Stimulated activated CD4-positive, alpha-beta T cell treated with anti-CD3 and anti-CD28 coated beads, Interleukin-4, amount 100 ng/mL, for 4 hours (primary cell): ENCODE data around the gene PCDHGC4.

Experiments
- DNase-seq, 2 experiments: peaks; one replicate each; pipeline ENCODE4 v3.0.0-alpha.2; 2020

PCDHGC4 gene

DNA sequence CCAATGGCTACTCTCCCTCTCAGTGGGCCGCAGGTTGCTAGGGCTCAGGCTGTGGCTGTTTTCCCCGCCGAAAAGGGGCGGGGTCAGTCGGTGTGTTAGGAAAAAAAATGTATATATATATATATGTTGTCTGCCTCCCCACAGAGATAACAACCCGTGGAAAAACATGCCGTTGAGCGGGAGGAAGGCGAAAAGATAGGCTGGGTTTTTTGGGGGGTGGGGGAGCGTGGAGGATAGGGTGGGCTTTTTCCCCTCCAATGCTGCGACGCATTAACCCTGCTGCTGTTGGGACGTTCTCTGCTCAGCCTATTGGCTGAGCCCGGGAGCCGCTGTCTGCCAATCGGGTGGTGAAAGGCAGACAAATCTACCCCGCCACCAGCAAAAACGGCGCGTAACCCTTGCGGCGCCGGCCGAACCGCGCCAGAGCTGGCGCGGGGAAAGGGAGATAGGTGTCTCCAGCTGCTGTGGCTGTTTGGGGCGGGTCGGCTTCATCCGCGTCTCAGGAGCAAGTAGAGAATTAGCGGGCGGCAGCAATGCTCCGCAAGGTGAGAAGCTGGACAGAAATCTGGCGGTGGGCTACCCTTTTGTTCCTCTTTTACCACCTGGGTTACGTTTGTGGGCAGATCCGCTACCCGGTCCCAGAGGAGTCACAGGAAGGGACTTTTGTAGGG is at the start of gene PCDHGC4:
Gene PCDHGC4 (plus strand): TSS at position 390 of the 671 bp plus-strand sequence. CDS start 144 bp downstream, at position 534.
- DNase-seq = no peak

DNA sequence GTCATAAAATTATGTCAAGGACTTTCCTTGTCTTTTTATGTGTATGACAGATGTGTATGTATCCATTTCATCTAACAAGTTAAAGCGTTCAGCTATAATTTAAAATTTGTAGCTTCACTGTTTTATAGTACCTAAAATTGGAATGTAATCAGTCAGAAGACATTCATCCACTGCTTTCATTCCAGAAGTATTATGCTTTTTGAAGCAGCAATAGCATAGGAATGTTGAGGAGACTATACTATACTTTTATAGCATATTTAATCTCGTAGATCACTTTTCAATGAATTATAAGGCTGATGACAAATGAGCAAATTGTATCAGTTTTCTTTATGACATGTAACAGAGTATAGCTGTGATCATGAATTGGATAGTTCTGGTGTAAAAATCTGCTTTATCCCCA is 47.6 kb upstream of the PCDHGC4 start:
- DNase-seq = no peak

DNA sequence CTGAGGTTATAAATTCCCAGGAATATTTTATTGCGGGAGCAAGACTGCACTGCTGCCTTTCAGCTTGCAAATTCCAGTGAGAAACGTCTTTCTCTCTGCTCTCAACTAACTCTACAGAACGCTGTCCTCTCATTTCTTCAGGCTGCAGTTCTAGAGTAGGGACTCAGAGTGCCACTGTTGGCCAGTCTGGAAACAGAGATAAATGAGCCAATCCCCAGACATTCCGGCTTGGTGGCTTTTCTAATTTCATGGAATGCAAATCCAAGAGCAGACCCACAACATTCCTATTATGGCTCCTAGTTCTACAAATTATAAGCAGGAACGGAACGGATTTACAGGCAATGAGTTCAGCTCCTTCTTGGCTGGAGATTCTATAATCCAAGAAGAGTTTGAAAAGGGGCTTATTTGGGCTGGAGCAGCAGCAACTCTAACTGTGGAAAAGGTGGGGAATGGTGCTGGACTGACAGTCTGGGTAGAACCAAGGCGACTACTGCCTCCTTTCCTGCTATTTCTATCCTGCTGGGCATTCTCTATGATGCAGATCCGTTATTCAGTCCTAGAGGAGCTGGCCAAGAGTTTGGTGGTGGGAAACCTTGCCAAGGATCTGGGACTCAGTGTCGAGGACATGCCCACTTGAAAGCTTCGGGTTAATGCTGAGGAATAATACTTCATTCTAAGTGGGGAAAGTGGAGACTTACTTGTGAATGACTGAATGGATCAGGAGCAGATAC is 45.3 kb upstream of the PCDHGC4 start:
- DNase-seq = no peak

DNA sequence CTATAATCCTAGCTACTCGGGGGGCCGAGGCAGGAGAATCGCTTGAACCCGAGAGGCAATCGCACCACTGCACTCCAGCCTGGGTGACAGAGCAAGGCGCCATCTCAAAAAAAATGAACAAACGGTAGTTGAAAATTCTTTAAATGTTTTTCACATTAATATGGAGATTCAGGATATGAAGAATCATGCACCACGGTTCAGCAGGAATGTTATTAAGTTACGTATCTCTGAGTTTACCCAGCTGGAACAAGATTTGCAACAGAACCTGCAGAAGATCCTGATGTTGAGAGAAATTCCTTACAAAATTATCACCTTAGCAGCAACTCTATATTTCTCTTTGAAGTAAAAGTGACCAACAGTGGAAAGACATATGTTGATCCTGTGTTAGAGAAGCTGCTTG is 44.5 kb upstream of the PCDHGC4 start:
- no peak for DNase-seq

DNA sequence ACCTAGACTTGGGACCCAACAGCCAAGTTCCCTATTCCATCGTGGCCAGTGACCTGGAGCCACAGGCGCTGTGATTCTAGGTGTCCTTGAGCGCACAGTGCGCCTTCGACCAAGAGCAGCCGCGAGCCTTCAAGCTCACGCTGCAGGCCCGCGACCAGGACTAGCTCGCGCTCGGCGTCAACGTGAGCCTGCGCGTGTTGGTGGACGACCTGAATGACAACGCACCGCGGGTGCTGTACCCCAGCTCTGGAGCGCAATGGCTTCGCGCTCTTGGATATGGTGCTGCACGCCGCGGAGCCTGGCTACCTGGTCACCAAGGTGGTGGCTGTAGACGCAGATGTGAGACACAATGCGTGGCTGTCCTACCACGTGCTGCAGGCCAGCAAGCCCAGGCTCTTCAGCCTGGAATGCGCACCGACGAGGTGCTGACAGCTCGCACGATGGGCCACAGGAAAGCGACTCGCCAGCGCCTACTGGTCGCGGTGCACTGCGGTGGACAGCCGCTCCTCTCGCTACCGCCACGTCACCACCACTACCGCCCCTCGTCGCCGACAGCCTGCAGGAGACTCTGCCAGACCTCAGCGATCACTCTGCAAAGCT is 43.2 kb upstream of the PCDHGC4 start:
- no peak for DNase-seq

DNA sequence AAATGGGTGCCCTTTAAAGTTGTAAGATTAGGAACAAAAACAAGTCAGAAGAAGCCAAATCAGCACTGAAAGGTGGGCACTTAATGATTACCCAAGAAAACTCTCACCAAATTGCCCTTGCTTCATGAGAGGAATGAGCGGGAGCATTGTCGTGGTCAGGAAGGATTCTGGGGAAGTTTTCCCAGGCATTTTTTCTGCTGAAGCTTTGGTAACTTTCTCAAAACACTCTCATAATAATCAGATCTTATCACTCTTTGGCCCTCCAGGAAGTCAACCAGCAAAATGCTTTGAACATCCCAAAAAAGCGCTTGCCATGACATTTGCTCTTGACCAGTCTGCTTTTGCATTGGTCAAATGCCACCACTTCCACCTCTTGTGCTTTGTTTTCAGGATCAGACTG is 19.5 kb upstream of the PCDHGC4 start:
- no peak for DNase-seq

DNA sequence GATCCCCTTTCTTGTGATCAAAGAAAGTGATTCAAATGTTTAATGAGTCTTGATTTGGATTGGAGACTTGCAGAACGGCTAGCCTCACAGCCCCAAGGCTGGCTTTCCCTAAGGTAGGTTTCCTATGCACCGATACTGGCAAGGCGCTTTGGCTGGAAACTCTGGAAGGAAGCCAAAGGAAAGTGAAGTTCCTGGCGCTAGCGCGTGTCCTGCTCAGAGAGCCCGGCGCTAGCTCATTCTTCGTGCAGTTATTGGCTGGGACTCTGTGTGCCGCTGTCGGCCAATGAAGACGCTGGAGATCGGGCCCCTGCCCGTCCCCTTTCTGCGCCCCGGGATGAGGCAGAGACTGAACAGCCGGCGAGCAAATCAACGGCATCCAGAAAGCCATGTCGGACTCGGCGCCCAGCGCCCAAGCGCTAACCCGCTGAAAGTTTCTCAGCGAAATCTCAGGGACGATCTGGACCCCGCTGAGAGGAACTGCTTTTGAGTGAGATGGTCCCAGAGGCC is 9.2 kb upstream of the PCDHGC4 start, which contains the start of gene PCDHGC3:
Gene PCDHGC3 (plus strand): TSS at position 342 of the 507 bp plus-strand sequence. CDS start 151 bp downstream, at position 493.
- peak; percentile 38 to 42 for DNase-seq

DNA sequence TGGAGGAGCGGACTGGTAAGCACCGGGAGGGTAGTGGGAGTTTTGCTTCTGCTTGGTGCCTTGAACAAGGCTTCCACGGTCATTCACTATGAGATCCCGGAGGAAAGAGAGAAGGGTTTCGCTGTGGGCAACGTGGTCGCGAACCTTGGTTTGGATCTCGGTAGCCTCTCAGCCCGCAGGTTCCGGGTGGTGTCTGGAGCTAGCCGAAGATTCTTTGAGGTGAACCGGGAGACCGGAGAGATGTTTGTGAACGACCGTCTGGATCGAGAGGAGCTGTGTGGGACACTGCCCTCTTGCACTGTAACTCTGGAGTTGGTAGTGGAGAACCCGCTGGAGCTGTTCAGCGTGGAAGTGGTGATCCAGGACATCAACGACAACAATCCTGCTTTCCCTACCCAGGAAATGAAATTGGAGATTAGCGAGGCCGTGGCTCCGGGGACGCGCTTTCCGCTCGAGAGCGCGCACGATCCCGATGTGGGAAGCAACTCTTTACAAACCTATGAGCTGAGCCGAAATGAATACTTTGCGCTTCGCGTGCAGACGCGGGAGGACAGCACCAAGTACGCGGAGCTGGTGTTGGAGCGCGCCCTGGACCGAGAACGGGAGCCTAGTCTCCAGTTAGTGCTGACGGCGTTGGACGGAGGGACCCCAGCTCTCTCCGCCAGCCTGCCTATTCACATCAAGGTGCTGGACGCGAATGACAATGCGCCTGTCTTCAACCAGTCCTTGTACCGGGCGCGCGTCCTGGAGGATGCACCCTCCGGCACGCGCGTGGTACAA is 8.5 kb upstream of the PCDHGC4 start:
- DNase-seq = no peak

DNA sequence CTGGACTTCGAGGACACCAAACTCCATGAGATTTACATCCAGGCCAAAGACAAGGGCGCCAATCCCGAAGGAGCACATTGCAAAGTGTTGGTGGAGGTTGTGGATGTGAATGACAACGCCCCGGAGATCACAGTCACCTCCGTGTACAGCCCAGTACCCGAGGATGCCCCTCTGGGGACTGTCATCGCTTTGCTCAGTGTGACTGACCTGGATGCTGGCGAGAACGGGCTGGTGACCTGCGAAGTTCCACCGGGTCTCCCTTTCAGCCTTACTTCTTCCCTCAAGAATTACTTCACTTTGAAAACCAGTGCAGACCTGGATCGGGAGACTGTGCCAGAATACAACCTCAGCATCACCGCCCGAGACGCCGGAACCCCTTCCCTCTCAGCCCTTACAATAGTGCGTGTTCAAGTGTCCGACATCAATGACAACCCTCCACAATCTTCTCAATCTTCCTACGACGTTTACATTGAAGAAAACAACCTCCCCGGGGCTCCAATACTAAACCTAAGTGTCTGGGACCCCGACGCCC is 7.7 kb upstream of the PCDHGC4 start:
- DNase-seq = no peak

DNA sequence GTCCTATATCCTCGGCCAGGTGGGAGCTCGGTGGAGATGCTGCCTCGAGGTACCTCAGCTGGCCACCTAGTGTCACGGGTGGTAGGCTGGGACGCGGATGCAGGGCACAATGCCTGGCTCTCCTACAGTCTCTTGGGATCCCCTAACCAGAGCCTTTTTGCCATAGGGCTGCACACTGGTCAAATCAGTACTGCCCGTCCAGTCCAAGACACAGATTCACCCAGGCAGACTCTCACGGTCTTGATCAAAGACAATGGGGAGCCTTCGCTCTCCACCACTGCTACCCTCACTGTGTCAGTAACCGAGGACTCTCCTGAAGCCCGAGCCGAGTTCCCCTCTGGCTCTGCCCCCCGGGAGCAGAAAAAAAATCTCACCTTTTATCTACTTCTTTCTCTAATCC is 7.0 kb upstream of the PCDHGC4 start:
- DNase-seq = no peak

DNA sequence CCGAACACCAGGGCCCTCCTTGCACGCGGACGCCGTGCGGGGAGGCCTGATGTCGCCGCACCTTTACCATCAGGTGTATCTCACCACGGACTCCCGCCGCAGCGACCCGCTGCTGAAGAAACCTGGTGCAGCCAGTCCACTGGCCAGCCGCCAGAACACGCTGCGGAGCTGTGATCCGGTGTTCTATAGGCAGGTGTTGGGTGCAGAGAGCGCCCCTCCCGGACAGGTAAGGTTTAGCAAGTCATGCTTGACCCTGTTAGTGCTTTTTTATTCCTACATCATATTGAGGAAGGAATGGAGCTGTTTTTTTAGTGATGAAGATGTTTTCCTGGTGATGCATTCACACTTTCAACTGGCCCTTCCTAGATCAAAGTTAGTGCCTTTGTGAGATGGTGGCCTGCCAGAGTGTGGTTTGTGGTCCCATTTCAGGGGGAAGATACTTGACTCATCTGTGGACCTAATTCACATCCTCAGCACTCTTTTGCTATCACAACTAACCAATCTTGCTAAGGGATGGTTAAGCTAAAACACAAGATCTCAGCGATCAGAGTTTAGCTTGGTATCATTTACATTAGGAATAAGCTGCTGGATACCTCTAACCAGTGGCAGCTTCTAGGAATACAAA is 6.4 kb upstream of the PCDHGC4 start:
- DNase-seq = no peak

DNA sequence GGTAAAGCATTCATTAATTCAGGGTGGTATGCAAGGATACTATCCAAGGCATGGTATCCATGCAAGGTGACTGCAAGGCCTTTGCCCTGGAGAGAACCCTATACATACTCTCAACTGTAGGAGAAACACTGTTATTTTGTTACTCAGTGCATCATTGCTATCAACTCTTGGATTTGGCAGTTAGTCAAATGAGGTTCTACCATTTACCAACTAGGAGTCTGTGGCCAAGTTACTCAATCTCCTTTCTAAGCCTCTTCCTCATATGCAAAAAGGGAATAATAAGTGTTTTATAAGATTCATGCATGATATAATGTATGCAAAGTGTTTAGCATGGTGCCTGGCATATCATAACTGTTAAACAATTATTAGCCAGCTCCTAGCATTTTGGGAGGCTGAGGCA is 5.1 kb upstream of the PCDHGC4 start:
- no peak for DNase-seq

DNA sequence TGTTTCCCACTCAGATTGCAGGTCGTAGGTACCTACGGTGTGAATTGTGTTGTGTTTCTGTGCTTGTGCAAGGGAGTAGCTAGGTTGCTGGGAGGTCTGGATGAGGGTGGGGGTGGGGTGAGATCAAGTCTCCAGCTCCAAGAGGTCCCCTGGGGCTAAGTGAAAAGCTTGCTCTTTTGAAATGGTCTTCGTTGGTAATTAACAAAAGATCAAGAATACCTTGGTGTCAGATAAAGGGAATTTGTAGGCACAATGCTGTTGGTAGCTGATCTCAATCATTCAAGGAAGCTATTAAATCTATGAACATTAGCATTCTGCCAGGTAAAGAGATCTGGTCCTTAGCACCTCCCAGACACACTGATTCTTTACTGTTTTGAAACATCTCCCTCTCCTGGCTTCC is 928 bp upstream of the PCDHGC4 start:
- DNase-seq = no peak

DNA sequence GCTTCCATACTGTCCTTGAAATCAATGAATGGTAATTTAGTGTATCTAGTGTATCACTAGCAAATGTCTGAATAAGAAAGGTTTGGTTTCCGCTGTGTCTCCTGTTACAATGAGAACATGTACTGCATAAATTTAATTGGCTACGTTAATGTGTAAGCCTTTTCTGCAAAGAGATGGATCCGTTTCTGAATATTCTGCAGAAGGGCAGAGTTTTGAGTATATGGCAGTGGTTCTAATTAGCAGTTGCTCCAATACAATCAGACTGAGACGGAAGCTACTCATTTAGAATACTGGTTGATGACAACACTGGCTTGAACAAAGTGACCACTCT is 555 bp upstream of the PCDHGC4 start:
- DNase-seq = no peak

DNA sequence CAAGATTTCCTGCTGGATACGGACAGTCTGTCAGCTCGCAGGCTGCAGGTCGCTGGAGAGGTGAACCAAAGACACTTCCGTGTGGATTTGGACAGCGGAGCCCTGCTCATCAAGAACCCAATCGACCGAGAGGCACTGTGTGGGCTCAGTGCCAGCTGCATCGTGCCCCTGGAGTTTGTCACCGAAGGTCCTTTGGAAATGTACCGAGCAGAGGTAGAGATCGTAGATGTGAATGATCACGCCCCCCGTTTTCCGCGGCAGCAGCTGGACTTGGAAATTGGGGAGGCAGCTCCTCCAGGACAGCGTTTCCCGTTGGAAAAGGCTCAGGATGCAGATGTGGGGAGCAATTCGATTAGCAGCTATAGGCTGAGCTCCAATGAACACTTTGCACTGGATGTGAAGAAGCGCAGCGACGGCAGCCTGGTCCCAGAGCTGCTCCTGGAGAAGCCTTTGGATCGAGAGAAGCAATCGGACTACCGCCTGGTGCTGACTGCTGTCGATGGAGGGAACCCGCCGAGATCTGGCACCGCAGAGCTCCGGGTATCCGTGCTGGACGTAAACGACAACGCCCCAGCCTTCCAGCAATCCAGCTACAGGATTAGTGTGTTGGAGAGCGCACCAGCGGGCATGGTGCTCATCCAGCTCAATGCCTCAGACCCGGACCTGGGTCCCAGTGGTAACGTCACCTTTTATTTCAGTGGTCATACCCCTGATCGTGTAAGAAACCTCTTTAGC is 658 bp downstream of the PCDHGC4 start:
- DNase-seq = no peak

DNA sequence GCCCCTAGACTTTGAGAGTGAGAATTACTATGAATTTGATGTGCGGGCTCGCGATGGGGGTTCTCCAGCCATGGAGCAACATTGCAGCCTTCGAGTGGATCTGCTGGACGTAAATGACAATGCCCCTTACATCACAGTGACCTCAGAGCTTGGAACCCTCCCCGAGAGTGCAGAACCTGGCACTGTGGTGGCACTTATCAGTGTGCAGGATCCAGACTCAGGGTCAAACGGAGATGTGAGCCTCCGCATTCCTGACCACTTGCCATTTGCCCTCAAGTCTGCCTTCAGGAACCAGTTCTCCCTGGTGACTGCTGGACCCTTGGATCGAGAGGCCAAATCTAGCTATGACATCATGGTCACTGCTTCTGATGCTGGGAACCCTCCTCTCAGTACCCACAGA is 1.3 kb downstream of the PCDHGC4 start:
- DNase-seq = no peak

DNA sequence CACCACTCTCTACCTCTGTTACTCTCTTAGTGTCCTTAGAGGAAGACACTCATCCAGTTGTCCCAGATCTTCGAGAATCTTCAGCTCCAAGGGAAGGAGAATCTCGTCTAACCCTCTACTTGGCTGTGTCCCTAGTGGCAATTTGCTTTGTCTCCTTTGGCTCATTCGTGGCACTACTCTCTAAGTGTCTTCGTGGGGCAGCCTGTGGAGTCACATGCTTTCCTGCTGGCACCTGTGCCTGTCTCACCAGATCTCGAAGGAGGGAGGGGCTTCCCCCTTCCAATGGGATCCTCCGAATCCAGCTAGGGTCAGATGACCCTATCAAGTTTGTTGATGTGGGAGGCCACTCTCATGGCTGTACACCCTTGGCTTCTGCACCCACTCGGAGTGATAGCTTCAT is 2.3 kb downstream of the PCDHGC4 start:
- DNase-seq = no peak

DNA sequence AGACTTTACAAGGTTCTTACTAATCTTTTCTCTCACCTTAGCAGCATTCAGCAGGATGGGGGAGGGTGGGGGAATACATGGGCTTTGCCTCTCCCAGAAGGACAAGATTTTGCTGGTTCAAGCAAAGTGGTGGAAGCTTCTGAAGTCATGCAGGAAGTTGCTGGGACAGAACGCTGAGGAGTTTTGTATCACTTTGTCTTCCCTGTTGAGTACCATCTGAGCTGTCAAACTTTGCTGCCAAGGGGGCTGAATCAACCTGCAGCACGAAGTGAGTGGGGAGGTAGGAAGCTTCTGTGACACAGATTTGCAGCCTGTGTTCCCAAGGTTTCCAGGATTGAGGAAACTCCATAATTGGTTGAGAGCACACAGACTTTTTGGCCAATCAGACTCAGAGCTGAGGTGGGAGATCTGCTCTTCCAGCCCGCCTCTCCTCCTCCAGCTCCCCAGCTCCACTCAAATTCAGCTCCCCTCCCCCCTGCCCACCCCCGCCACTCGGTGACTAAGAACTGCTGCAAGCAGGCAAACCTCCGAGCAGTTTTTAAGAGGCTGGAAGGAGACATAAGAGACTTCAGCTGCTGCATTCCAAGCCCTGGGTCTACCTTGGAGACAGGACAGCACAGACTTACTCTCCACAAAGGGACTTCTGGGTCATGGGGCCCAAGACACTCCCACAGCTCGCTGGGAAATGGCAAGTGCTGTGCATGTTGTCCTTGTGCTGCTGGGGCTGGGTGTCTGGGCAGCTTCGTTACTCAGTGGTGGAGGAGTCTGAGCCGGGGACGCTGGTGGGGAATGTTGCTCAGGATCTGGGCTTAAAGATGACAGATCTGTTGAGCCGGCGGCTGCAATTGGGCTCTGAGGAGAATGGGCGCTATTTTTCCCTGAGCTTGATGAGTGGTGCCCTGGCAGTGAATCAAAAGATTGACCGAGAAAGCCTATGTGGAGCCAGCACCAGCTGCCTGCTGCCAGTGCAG is 4.0 kb downstream of the PCDHGC4 start, which contains the start of gene PCDHGC5:
Gene PCDHGC5 (plus strand): TSS at position 491 of the 971 bp plus-strand sequence. CDS start 160 bp downstream, at position 651.
- no peak for DNase-seq

DNA sequence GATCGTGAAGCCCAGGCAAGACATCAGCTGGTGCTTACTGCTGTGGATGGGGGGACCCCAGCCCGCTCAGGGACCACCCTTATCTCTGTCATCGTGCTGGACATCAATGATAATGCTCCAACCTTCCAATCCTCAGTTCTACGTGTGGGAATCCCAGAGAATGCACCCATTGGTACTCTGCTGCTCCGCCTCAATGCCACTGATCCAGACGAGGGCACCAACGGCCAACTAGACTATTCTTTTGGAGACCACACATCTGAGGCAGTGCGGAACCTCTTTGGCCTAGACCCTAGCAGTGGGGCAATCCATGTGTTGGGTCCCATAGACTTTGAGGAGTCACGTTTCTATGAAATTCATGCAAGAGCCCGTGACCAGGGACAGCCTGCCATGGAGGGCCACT is 5.0 kb downstream of the PCDHGC4 start:
- DNase-seq = no peak

DNA sequence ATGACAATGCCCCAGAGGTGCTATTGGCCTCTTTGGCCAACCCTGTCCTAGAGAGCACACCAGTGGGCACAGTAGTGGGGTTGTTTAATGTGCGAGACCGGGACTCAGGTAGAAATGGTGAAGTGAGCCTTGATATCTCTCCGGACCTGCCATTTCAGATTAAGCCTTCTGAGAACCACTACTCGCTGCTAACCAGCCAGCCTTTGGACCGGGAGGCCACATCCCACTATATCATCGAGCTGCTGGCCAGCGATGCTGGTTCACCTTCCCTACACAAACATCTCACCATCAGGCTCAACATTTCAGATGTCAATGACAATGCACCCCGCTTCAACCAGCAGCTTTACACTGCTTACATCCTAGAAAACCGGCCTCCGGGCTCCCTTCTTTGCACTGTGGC is 5.4 kb downstream of the PCDHGC4 start:
- DNase-seq = no peak
